NCI-H2196 (cell line): Measurements from ENCODE around the gene TBXAS1.

Experiments used
- DNase-seq: peaks from one replicate; lab custom pipeline; 2025; ENCODE audit not compliant: unreplicated experiment; lab: John Stamatoyannopoulos, UW

The TBXAS1 gene

GRCh38 chr7:139995017-139995915, 166.2 kb downstream of the TBXAS1 start:
- peak; percentile 25 for DNase-seq

- DNase-seq, result no peak
Observed at GRCh38 chr7:139998572-139998971, 169.5 kb downstream of the TBXAS1 start.

- no peak for DNase-seq
Observed at GRCh38 chr7:139999516-139999915, 170.5 kb downstream of the TBXAS1 start.

GRCh38 chr7:140000666-140001268, 171.7 kb downstream of the TBXAS1 start:
- no peak for DNase-seq

GRCh38 chr7:140003913-140004382, 174.9 kb downstream of the TBXAS1 start:
- peak; percentile 34 for DNase-seq

GRCh38 chr7:140004672-140005071, 175.6 kb downstream of the TBXAS1 start:
- DNase-seq, result no peak

GRCh38 chr7:140005341-140005740, 176.3 kb downstream of the TBXAS1 start:
- DNase-seq, result no peak

GRCh38 chr7:140005754-140006503, 176.9 kb downstream of the TBXAS1 start:
- no peak for DNase-seq

GRCh38 chr7:140006600-140006999, 177.5 kb downstream of the TBXAS1 start:
- no peak for DNase-seq

- DNase-seq, result no peak
Observed at GRCh38 chr7:140007051-140007690, 178.1 kb downstream of the TBXAS1 start.

- DNase-seq, result peak; percentile 66
Observed at GRCh38 chr7:140008755-140009610, 179.9 kb downstream of the TBXAS1 start.

- DNase-seq, result peak; percentile 10
Observed at GRCh38 chr7:140009735-140010134, 180.7 kb downstream of the TBXAS1 start.

- DNase-seq, result no peak
Observed at GRCh38 chr7:140010194-140010895, 181.3 kb downstream of the TBXAS1 start.

GRCh38 chr7:140013676-140014075, 184.6 kb downstream of the TBXAS1 start:
- no peak for DNase-seq

GRCh38 chr7:140014123-140014522, 185.1 kb downstream of the TBXAS1 start:
- no peak for DNase-seq

- DNase-seq, result no peak
Observed at GRCh38 chr7:140015471-140015970, 186.5 kb downstream of the TBXAS1 start.

- DNase-seq, result no peak
Observed at GRCh38 chr7:140016540-140016939, 187.5 kb downstream of the TBXAS1 start.

- DNase-seq, result no peak
Observed at GRCh38 chr7:140017034-140017433, 188.0 kb downstream of the TBXAS1 start.

- DNase-seq, result no peak
Observed at GRCh38 chr7:140017543-140017942, 188.5 kb downstream of the TBXAS1 start.
